Activated naive CD4-positive, alpha-beta T cell treated with anti-CD3 and anti-CD28 coated beads, Interleukin-2, amount 50 U/mL, for 24 hours (primary cell): ENCODE measurements around the gene LAMA3.

Experiments
- H3K27ac Mint-ChIP-seq: one replicate; pipeline ENCODE4 v1.8.0; 2021; ENCODE audit warnings: mild to moderate bottlenecking, mixed read lengths
- H3K27me3 Mint-ChIP-seq: one replicate; pipeline ENCODE4 v1.8.0; 2021; ENCODE audit warnings: mixed read lengths
- H3K36me3 Mint-ChIP-seq: one replicate; pipeline ENCODE4 v1.8.0; 2021; ENCODE audit warnings: mixed read lengths
- H3K4me1 Mint-ChIP-seq: one replicate; pipeline ENCODE4 v1.8.0; 2021; ENCODE audit warnings: mixed read lengths
- H3K4me3 Mint-ChIP-seq: one replicate; pipeline ENCODE4 v1.8.0; 2021; ENCODE audit warnings: mild to moderate bottlenecking, mixed read lengths
- H3K9me3 Mint-ChIP-seq: one replicate; pipeline ENCODE4 v1.8.0; 2021; ENCODE audit warnings: mixed read lengths

Gene LAMA3

GRCh38 chr18:23906658-23907057 lies 217.4 kb downstream of the LAMA3 start:
- no peaks in the 10 kb centered on the region for H3K27me3 Mint-ChIP-seq

GRCh38 chr18:23908827-23909226 lies 219.6 kb downstream of the LAMA3 start:
- H3K9me3 Mint-ChIP-seq: no peaks in the 10 kb centered on the region
- H3K4me1 Mint-ChIP-seq: no peaks in the 10 kb centered on the region
- no peak overlapping the region for H3K4me3 Mint-ChIP-seq

More at GRCh38 chr18:23906658-23907057, 217.4 kb downstream of the LAMA3 start:
- Mint-ChIP-seq H3K36me3 (no peaks in the 10 kb centered on the region), H3K4me1 (no peaks in the 10 kb centered on the region), H3K9me3 (no peaks in the 10 kb centered on the region), H3K4me3 (no peak overlapping the region), H3K27ac (no peak overlapping the region)

GRCh38 chr18:23910032-23910431 lies 220.8 kb downstream of the LAMA3 start:
- no peaks in the 10 kb centered on the region for H3K36me3 Mint-ChIP-seq
- no peak overlapping the region for H3K4me3 Mint-ChIP-seq
- H3K4me1 Mint-ChIP-seq: no peaks in the 10 kb centered on the region
- H3K9me3 Mint-ChIP-seq: no peaks in the 10 kb centered on the region
- no peak overlapping the region for H3K27ac Mint-ChIP-seq
- no peaks in the 10 kb centered on the region for H3K27me3 Mint-ChIP-seq

More at GRCh38 chr18:23908827-23909226, 219.6 kb downstream of the LAMA3 start:
- H3K27me3 Mint-ChIP-seq: no peaks in the 10 kb centered on the region
- H3K27ac Mint-ChIP-seq: no peak overlapping the region
- H3K36me3 Mint-ChIP-seq: no peaks in the 10 kb centered on the region

GRCh38 chr18:23912356-23912755 lies 223.1 kb downstream of the LAMA3 start:
- Mint-ChIP-seq H3K36me3 (no peaks in the 10 kb centered on the region), H3K9me3 (no peaks in the 10 kb centered on the region)

GRCh38 chr18:23916338-23916737 lies 227.1 kb downstream of the LAMA3 start:
- Mint-ChIP-seq H3K36me3 (no peaks in the 10 kb centered on the region), H3K4me1 (peaks cover 20% of the 10 kb centered on the region), H3K9me3 (no peaks in the 10 kb centered on the region), H3K4me3 (no peak overlapping the region), H3K27me3 (no peaks in the 10 kb centered on the region), H3K27ac (no peak overlapping the region)

More at GRCh38 chr18:23912356-23912755, 223.1 kb downstream of the LAMA3 start:
- H3K4me3 Mint-ChIP-seq: no peak overlapping the region
- H3K27me3 Mint-ChIP-seq: no peaks in the 10 kb centered on the region
- no peaks in the 10 kb centered on the region for H3K4me1 Mint-ChIP-seq
- no peak overlapping the region for H3K27ac Mint-ChIP-seq

- no peak overlapping the region for H3K4me3 Mint-ChIP-seq
- no peaks in the 10 kb centered on the region for H3K36me3 Mint-ChIP-seq
- no peaks in the 10 kb centered on the region for H3K27me3 Mint-ChIP-seq
- H3K9me3 Mint-ChIP-seq: no peaks in the 10 kb centered on the region
- H3K27ac Mint-ChIP-seq: no peak overlapping the region
- peaks cover 26% of the 10 kb centered on the region for H3K4me1 Mint-ChIP-seq
Observed at GRCh38 chr18:23918395-23919032, 229.3 kb downstream of the LAMA3 start.

GRCh38 chr18:23920054-23920453 lies 230.8 kb downstream of the LAMA3 start:
- H3K36me3 Mint-ChIP-seq: no peaks in the 10 kb centered on the region
- peaks cover 26% of the 10 kb centered on the region for H3K4me1 Mint-ChIP-seq
- H3K9me3 Mint-ChIP-seq: no peaks in the 10 kb centered on the region
- no peaks in the 10 kb centered on the region for H3K27me3 Mint-ChIP-seq
- H3K4me3 Mint-ChIP-seq: no peak overlapping the region
- no peak overlapping the region for H3K27ac Mint-ChIP-seq

GRCh38 chr18:23921716-23922285 lies 232.5 kb downstream of the LAMA3 start:
- H3K27me3 Mint-ChIP-seq: no peaks in the 10 kb centered on the region
- no peaks in the 10 kb centered on the region for H3K36me3 Mint-ChIP-seq
- H3K27ac Mint-ChIP-seq: no peak overlapping the region
- no peaks in the 10 kb centered on the region for H3K9me3 Mint-ChIP-seq
- no peak overlapping the region for H3K4me3 Mint-ChIP-seq
- H3K4me1 Mint-ChIP-seq: peaks cover 26% of the 10 kb centered on the region

GRCh38 chr18:23922939-23923338 lies 233.7 kb downstream of the LAMA3 start:
- H3K9me3 Mint-ChIP-seq: no peaks in the 10 kb centered on the region
- peaks cover 29% of the 10 kb centered on the region for H3K4me1 Mint-ChIP-seq
- no peak overlapping the region for H3K4me3 Mint-ChIP-seq
- H3K36me3 Mint-ChIP-seq: no peaks in the 10 kb centered on the region
- no peaks in the 10 kb centered on the region for H3K27me3 Mint-ChIP-seq
- H3K27ac Mint-ChIP-seq: no peak overlapping the region

- Mint-ChIP-seq H3K9me3 (no peaks in the 10 kb centered on the region), H3K36me3 (no peaks in the 10 kb centered on the region), H3K27ac (no peak overlapping the region), H3K27me3 (no peaks in the 10 kb centered on the region), H3K4me1 (peaks cover 32% of the 10 kb centered on the region), H3K4me3 (no peak overlapping the region)
Observed at GRCh38 chr18:23924813-23925212, 235.6 kb downstream of the LAMA3 start.

- no peaks in the 10 kb centered on the region for H3K9me3 Mint-ChIP-seq
- no peaks in the 10 kb centered on the region for H3K36me3 Mint-ChIP-seq
- no peak overlapping the region for H3K27ac Mint-ChIP-seq
- no peak overlapping the region for H3K4me3 Mint-ChIP-seq
- no peaks in the 10 kb centered on the region for H3K27me3 Mint-ChIP-seq
- H3K4me1 Mint-ChIP-seq: peaks cover 32% of the 10 kb centered on the region
Observed at GRCh38 chr18:23926571-23926970, 237.3 kb downstream of the LAMA3 start.

GRCh38 chr18:23927821-23928746 lies 238.8 kb downstream of the LAMA3 start:
- H3K4me3 Mint-ChIP-seq: peak overlapping the region; percentile 37
- peaks cover 26% of the 10 kb centered on the region for H3K4me1 Mint-ChIP-seq
- H3K9me3 Mint-ChIP-seq: no peaks in the 10 kb centered on the region
- no peaks in the 10 kb centered on the region for H3K36me3 Mint-ChIP-seq
- no peak overlapping the region for H3K27ac Mint-ChIP-seq
- no peaks in the 10 kb centered on the region for H3K27me3 Mint-ChIP-seq

GRCh38 chr18:23929362-23929930 lies 240.2 kb downstream of the LAMA3 start:
- no peak overlapping the region for H3K4me3 Mint-ChIP-seq
- H3K27me3 Mint-ChIP-seq: no peaks in the 10 kb centered on the region
- peak overlapping the region; percentile 72 for H3K27ac Mint-ChIP-seq
- no peaks in the 10 kb centered on the region for H3K9me3 Mint-ChIP-seq
- no peaks in the 10 kb centered on the region for H3K36me3 Mint-ChIP-seq
- H3K4me1 Mint-ChIP-seq: peaks cover 32% of the 10 kb centered on the region

GRCh38 chr18:23930002-23930401 lies 240.7 kb downstream of the LAMA3 start:
- Mint-ChIP-seq H3K27ac (no peak overlapping the region), H3K9me3 (no peaks in the 10 kb centered on the region), H3K4me1 (peaks cover 38% of the 10 kb centered on the region), H3K27me3 (no peaks in the 10 kb centered on the region), H3K36me3 (no peaks in the 10 kb centered on the region), H3K4me3 (no peak overlapping the region)

- Mint-ChIP-seq H3K9me3 (no peaks in the 10 kb centered on the region), H3K4me1 (peaks cover 62% of the 10 kb centered on the region), H3K27ac (no peak overlapping the region)
Observed at GRCh38 chr18:23932385-23933067, 243.3 kb downstream of the LAMA3 start.

More at GRCh38 chr18:23932385-23933067, 243.3 kb downstream of the LAMA3 start:
- Mint-ChIP-seq H3K27me3 (no peaks in the 10 kb centered on the region), H3K4me3 (no peak overlapping the region), H3K36me3 (no peaks in the 10 kb centered on the region)
